HG03066 (cell line): ENCODE data around the gene EZR.

Source experiments
- ATAC-seq: cut with Tn5 transposase; IDR thresholded peaks from one replicate; pipeline ENCODE4 v1.9.1; 2021; ENCODE audit warnings: low read depth; ENCODE audit not compliant: unreplicated experiment

EZR gene

DNA sequence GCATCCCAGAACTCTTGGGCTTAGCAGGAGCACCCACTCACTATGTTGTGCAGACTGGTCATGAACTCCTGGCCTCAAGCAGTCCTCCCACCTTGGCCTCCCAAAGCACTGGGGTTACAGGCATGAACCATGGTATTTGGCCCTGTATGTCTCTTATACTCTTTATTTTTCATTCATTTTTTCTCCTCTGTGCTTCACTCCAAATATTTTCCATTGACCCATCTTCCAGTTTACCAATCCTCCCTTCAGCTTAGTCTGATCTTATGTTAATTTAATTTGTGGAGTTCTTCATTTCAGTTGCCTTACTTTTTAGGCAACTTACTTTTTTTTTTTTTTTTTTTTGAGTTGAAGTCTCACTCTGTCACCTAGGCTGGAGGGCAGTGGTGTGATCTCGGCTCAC is 79.5 kb downstream of the EZR start:
- no peak for ATAC-seq

- ATAC-seq, result no peak
These were observed 81.2 kb downstream of the EZR start for GRCh38 chr6:158737710-158738615.

- ATAC-seq, result no peak
These were observed 82.0 kb downstream of the EZR start for GRCh38 chr6:158737082-158737709.

- ATAC-seq, result no peak
These were observed 84.2 kb downstream of the EZR start for GRCh38 chr6:158735009-158735408.

DNA sequence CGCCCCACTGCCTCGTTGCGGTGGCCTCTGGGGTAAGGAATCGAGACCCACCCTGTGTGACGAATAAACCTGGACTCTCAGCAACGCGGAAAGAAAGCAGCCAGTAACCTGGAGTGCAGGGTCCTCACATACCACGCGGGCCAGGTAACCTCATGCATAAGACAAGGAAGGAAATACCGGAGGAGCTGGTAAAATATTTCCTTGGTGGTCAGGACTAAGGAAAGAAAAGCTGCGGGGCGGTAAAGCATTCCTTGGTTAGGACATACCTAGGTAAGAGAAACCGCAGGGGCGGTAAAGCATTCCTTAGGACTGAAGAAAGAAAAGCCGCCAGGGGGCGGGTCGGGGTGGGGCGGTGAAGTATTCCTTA is 88.6 kb downstream of the EZR start:
- ATAC-seq, result no peak

GRCh38 chr6:158729906-158730540 is 89.1 kb downstream of the EZR start:
- no peak for ATAC-seq

DNA sequence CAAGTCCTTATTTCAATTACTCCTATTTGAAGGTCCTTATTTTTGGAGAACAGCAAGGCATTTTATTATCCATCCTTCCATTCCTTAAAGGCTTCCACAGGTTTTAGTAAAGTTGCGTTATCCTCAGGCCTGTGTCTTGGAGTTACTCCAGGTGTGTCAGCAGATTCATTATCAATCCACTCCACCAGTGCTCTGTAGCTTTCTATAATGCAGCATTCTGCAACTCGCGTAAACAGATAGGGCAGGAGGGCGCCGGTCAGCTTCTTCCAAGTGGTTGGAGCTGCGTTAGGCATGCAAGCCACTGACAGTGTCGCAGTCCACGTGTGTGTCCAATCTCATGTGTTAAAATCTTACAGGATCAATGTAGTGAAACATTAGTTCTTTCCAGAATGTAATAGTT is 93.5 kb downstream of the EZR start:
- ATAC-seq, result no peak

DNA sequence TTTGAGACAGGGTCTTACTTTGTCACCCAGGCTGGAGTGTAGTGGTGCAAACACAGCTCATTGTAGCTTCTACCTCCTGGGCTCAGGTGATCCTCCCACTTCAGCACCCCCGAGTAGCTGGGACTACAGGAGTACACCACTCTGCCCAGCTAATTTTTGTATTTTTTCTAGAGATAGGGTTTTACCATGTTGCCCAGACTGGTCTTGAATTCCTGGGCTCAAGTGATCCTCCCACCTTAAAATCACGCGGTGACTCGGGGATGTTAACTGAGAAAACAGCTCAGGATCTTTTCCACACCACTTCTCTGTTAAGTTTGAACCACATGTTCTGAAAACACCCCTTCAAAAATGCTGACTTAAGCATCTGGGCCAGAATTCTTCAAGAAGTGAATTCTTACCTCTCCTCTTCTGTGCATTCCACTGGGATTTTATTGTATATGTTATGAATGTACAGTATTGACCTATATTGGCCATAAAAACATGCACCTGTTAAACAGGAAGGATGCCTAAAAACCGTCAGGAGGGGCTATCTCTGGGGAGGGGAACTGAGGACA is 96.9 kb downstream of the EZR start:
- ATAC-seq, result no peak

- ATAC-seq, result no peak
These were observed 100.6 kb downstream of the EZR start for GRCh38 chr6:158718461-158719046.

- peak; percentile 71 for ATAC-seq
These were observed 101.5 kb downstream of the EZR start for GRCh38 chr6:158717341-158718330.
